Measurements from ENCODE around the gene COQ10A.
"Not testable (repeated sequence)": the region's sequence is repeated elsewhere in the genome, so short reads cannot be mapped to it uniquely, and the experiment has no call there.

The COQ10A gene

GRCh38 chr12:56244494-56244893 is 22.2 kb upstream of the COQ10A start:
- no peak for DNase-seq

GRCh38 chr12:56247923-56248322 is 18.8 kb upstream of the COQ10A start:
- no peak for DNase-seq

GRCh38 chr12:56248711-56249110 is 18.0 kb upstream of the COQ10A start:
- no peak for DNase-seq

GRCh38 chr12:56252649-56253048 is 14.1 kb upstream of the COQ10A start:
- no peak for DNase-seq

DNA sequence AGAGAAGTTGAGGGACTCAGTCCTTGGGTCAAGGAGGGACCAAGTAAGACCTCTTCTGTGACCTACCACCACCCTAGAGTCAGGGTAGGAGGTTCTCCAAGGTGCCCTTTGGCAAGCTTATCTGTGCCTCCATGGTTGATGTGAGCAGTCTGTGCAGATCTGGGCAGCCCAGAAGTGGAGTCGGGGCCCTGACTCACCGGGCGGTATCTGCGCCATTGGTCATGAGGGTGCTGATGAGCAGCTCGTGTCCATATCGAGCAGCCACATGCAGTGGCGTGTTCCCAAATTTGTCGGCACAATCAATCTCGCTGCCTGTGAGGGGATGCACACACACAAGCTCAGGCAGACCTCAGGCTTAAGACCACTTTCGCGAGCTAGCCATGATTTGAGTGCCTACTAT is 13.7 kb upstream of the COQ10A start:
- no peak for DNase-seq

- no peak for DNase-seq
These were observed 11.1 kb upstream of the COQ10A start for GRCh38 chr12:56255671-56256070.

- DNase-seq: no peak
These were observed 10.3 kb upstream of the COQ10A start for GRCh38 chr12:56256326-56256960.

GRCh38 chr12:56257071-56257470 is 9.7 kb upstream of the COQ10A start:
- DNase-seq: no peak

DNA sequence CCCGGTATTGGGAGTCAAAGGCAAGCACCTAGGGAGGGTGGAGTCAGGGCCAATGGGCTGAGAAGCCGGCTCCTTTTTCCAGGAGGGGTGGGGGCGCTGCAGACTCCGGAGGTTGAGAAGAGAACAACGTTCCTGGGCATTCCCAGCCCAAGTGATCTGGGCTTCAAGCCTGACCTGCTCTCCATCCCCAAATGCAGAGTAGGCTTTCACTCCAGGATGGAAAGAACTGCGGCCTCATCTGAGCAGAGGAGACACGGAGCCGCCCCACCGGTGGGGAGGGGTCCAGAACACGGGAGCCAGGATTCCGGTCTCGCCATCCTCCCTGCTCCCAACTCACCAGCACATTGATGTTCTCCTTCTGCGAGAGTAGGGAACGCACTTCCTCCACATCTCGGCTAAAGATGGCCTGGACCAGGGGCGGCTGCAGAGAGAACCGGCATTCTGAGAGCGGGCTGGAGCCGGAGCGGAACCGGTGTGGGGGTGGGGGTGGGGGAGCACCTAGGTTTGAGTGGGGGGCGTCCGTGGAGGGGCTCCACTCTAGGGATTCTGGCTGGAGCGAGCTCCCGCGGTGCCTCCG is 9.2 kb upstream of the COQ10A start:
- DNase-seq: no peak

DNA sequence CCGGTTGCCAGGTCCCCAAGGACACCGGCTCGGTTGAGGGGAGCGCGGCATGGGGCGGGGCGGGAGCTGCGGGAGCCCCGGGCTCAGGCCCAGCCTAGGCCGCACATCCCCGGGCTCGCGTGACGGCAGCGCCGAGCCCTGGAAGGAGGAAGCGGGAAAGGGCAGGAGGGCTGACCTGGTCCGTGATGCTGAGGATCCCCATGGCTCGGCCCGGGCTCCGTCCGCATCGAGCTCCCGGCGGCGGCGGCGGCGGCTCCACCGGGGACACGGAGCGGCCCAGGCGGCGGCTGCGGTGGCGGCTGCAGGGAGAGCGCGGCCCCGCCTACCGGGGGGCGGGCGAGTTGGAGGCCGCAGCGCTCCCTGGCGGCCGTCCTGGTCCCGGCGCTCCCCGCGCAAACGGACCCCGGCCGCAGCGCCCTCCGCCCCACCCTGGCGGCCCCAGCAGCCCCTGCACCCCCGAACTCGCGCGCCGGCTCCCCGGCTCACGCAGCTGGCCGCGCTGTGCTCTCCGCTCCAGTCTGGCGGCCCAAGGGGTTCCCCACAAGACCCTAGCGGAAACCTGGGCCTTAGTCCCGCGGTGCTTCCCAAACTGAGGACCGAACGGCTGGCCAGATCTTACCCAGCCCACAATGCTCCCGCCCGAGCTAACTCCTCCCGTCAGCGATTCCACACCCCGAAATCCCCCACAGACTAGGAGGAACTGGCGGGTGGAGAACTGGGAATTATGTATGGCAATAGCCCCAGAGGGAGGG is 8.5 kb upstream of the COQ10A start, which contains the start of gene ANKRD52:
ANKRD52 (minus strand) TSS at position 317 of the 752 bp plus-strand sequence; CDS start at position 202, 115 bp downstream.
- DNase-seq: peak; percentile 90

DNA sequence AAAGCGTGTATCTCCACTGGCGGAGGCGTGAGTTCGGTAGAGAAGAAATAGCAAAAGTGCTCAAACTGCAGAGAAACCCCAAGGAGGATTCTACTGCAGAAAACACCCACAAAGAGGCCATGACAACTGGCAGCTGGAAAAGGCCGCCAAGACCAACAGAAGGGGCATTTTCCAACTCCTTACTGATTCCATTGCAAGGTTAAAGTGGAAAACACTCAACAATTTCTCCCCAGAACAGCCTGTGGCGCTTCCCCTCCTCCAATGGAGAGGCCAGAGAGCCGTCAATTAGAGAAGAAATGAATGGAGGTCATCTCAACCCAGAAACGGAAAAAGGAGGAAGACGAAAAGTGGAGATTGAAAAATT is 7.9 kb upstream of the COQ10A start:
- DNase-seq: no peak

DNA sequence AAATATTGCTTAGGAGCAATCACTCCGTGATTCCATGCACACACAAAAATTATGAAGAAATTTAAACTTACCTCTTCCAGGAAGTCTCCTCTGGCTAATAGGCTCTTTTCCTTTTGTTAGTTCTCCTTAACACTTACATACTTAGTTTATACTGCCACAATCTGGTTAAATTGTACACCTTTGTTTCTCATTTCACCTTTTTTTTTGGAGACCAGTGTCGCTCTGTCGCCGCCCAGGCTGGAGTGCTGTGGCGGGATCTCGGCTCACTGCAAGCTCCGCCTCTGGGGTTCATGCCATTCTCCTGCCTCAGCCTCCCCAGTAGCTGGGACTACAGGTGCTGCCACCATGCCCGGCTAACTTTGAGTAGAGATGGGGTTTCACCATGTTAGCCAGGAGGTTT is 6.4 kb upstream of the COQ10A start:
- DNase-seq: no peak

GRCh38 chr12:56260921-56261320 is 5.8 kb upstream of the COQ10A start:
- DNase-seq: no peak

- DNase-seq: no peak
These were observed 5.1 kb upstream of the COQ10A start for GRCh38 chr12:56261503-56262232.

DNA sequence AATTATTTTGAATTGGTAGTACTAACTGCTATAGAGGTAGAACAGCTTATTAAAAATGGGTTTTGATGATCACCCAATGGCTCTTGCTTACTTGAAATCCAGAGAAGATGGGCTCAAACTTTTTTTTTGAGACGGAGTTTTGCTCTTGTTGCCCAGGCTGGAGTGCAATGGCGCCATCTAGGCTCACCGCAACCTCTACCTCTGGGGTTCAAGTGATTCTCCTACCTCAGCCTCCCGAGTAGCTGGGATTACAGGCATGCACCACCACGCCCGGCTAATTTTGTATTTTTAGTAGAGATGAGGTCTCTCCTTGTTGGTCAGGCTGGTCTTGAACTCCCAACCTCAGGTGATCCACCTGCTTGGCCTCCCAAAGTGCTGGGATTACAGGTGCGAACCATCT is 3.8 kb upstream of the COQ10A start:
- not testable (repeated sequence) for DNase-seq

DNA sequence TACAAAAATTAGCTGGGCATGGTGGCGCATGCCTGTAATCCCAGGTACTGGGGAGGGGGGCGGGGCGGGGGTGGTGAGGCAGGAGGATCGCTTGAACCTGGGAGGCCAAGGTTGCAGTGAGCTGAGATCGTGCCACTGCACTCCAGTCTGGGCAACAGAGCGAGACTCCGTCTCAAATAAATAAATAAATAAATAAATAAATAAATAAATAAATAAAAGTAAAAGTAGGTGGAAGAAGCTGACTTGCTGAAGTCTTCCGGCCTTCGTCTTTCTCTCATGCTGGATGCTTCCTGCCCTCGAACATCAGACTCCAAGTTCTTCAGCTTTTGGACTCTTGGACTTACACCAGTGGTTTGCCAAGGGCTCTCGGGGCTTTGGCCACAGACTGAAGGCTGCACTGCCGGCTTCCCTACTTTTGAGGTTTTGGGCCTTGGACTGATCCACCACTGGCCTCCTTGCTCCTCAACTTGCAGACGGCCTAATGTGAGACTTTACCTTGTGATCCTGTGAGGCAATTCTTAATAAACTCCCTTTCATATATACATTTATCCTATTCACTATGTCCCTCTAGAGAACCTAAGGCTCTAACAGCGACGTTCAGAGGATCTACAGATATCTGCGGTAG is 562 bp upstream of the COQ10A start:
- not testable (repeated sequence) for DNase-seq

- no peak for DNase-seq
These were observed 815 bp downstream of the COQ10A start for GRCh38 chr12:56267443-56268071.

DNA sequence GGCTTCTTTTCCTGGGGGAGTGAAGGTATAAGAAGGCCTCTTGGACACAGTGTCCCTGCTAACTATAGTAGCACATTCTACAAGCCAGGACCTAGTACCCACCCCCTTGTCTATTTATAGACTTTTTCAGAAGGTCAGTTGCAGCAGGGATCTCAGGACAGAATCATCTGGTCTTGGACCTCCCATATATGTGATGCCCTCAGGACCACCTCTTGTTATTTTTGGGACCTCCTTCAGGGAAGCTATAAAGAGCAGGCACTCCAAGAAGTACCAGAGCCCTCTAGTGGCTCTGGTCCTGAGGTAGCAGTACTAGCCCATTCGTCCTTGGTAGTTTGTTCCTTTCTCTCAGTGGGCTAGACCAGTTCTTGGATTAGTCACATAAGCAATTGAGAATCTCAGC is 4.3 kb downstream of the COQ10A start:
- DNase-seq: no peak

DNA sequence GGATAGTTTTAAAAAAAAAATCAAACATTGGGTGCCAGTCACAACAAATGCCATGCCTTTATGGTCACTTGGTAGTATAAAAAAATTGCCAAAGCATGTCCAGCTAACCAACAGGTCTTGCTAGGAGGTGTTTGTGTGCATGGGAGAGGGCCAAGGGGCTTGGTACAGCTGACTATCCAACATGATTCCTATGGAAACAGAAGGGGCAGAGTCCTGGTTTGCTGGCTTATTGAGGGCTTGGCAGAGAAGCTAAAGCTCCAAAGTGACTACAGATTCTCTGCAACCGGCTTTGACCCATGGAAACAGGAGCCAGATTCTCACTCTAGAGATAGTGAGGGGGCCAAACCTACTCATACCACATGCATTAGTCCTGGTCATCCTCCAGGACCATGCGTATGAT is 5.7 kb downstream of the COQ10A start:
- DNase-seq: not testable (repeated sequence)

- DNase-seq: no peak
These were observed 7.6 kb downstream of the COQ10A start for GRCh38 chr12:56274299-56274698.

GRCh38 chr12:56278905-56279304 is 12.2 kb downstream of the COQ10A start:
- DNase-seq: no peak

GRCh38 chr12:56280849-56281248 is 14.1 kb downstream of the COQ10A start:
- DNase-seq: no peak

GRCh38 chr12:56282030-56282429 is 15.3 kb downstream of the COQ10A start:
- DNase-seq: no peak

All from activated CD8-positive, alpha-beta memory T cell treated with anti-CD3 and anti-CD28 coated beads, Interleukin-2, amount 50 U/mL, for 48 hours (primary cell).